H1 (cell line): ENCODE measurements around the gene DNAL4. TPM values are rescaled to one million over a fixed set of nuclear protein-coding genes. Genes with fewer than 3 reads are reported as not detected.

ENCODE experiments used
- CTCF ChIA-PET: fragments of 300-600 bp; sonication (Branson Sonifier 250); formaldehyde crosslinking; loops from one replicate; lab custom pipeline; 2021; ENCODE audit not compliant: partially characterized antibody; lab: Charles Lee
- POLR2A ChIA-PET: fragments of 300-600 bp; sonication (Branson Sonifier 250); formaldehyde crosslinking; loops from one replicate; lab custom pipeline; 2021; ENCODE audit warnings: inconsistent platforms; ENCODE audit not compliant: partially characterized antibody; lab: Charles Lee
- DNase-seq, 2 experiments: peaks; one replicate each; pipeline versions ENCODE4 v3.0.0 to v3.0.0-alpha.2; 2010 to 2022; ENCODE audit warnings: low spot score in 2 of 2, low read depth in 1 of 2, mixed read lengths in 1 of 2
- FAIRE-seq: peaks from 2 replicates; lab custom pipeline; 2011; peaks lifted over from hg19 to GRCh38; lab: Jason Lieb, UNC
- H2AFZ ChIP-seq: 2 replicates; pipeline ENCODE4 v1.8.1; 2012; ENCODE audit warnings: low read length, inconsistent platforms
- H2AK5ac ChIP-seq: 2 replicates; pipeline ENCODE4 v1.6.1; 2013; ENCODE audit warnings: low read depth, low read length
- H2BK120ac ChIP-seq: replicated peaks from 2 replicates; pipeline ENCODE3; 2013; ENCODE audit warnings: low read depth, low read length, inconsistent platforms
- H2BK12ac ChIP-seq: 2 replicates; pipeline ENCODE4 v1.6.1; 2013; ENCODE audit warnings: low read depth, low read length
- H2BK15ac ChIP-seq: 2 replicates; pipeline ENCODE4 v1.6.1; 2013; ENCODE audit warnings: low read length
- H2BK20ac ChIP-seq: 2 replicates; pipeline ENCODE4 v1.6.1; 2013; ENCODE audit warnings: low read length
- H2BK5ac ChIP-seq: 2 replicates; pipeline ENCODE4 v1.6.1; 2013; ENCODE audit warnings: low read depth, low read length
- H3K14ac ChIP-seq: 2 replicates; pipeline ENCODE4 v1.6.1; 2013; ENCODE audit warnings: inconsistent platforms; ENCODE audit not compliant: insufficient read length
- H3K18ac ChIP-seq: 2 replicates; pipeline ENCODE4 v1.6.1; 2013; ENCODE audit warnings: low read length; ENCODE audit errors: extremely low read depth
- H3K23ac ChIP-seq: 2 replicates; pipeline ENCODE4 v1.6.1; 2013; ENCODE audit warnings: inconsistent platforms; ENCODE audit not compliant: insufficient read length
- H3K23me2 ChIP-seq: 2 replicates; pipeline ENCODE4 v1.6.1; 2013; ENCODE audit warnings: low read depth, low read length
- H3K27ac ChIP-seq: 2 replicates; pipeline ENCODE4 v1.6.1; 2011; ENCODE audit warnings: low read depth, low read length, inconsistent platforms
- H3K27me3 ChIP-seq, 4 experiments: replicated peaks in 1 of 4; 1 replicate in 1 of 4; 2 replicates in 3 of 4; pipeline versions ENCODE4 v1.6.1 to v1.8.1; 2011 to 2013; ENCODE audit warnings: low read length in 3 of 4, mild to moderate bottlenecking in 3 of 4, inconsistent platforms in 2 of 4, mixed read lengths in 2 of 4, moderate library complexity in 1 of 4; ENCODE audit not compliant: control insufficient read depth in 3 of 4, insufficient read depth in 3 of 4; ENCODE audit errors: extremely low read depth in 1 of 4
- H3K36me3 ChIP-seq, 4 experiments: 2 replicates each; pipeline versions ENCODE4 v1.6.1 to v1.8.1; 2011 to 2013; ENCODE audit warnings: mild to moderate bottlenecking in 4 of 4, low read length in 3 of 4, moderate library complexity in 2 of 4, control low read depth in 1 of 4, inconsistent platforms in 1 of 4; ENCODE audit not compliant: insufficient read depth in 4 of 4, control insufficient read depth in 2 of 4
- H3K4ac ChIP-seq: replicated peaks from 2 replicates; pipeline ENCODE3; 2013; ENCODE audit warnings: low read length, low read depth, mixed read lengths, inconsistent platforms; ENCODE audit not compliant: insufficient read length
- H3K4me1 ChIP-seq, 4 experiments: replicated peaks in 1 of 4; 1 replicate in 1 of 4; 2 replicates in 3 of 4; pipeline versions ENCODE4 v1.6.1 to v1.8.1; 2011 to 2013; ENCODE audit warnings: low read length in 3 of 4, inconsistent platforms in 2 of 4, mixed read lengths in 1 of 4; ENCODE audit not compliant: insufficient read depth in 4 of 4, control insufficient read depth in 3 of 4
- H3K4me2 ChIP-seq, 2 experiments: 2 replicates each; pipeline versions ENCODE4 v1.6.1 to v1.8.1; 2011 to 2013; ENCODE audit warnings: low read depth in 2 of 2, low read length in 2 of 2, control low read depth in 1 of 2, inconsistent platforms in 1 of 2, mild to moderate bottlenecking in 1 of 2; ENCODE audit not compliant: insufficient read depth in 1 of 2
- H3K4me3 ChIP-seq, 4 experiments: fragments of 200-600, 300-600 bp in 1 of 4; sonication (generic), shearing (Covaris generic), sonication (Bioruptor Twin) in 1 of 4; 2 replicates each; pipeline versions ENCODE4 v1.5.1 to v1.8.1; 2011 to 2016; ENCODE audit warnings: low read length in 4 of 4, low read depth in 3 of 4, control low read depth in 2 of 4, inconsistent platforms in 2 of 4, mild to moderate bottlenecking in 2 of 4, mixed read lengths in 1 of 4, moderate library complexity in 1 of 4; ENCODE audit not compliant: insufficient read depth in 2 of 4; ENCODE audit errors: extremely low read depth in 1 of 4
- H3K56ac ChIP-seq: replicated peaks from 2 replicates; pipeline ENCODE3; 2013; ENCODE audit warnings: low read depth, mild to moderate bottlenecking, mixed read lengths, low read length, inconsistent platforms; ENCODE audit not compliant: insufficient read length
- H3K79me1 ChIP-seq: 2 replicates; pipeline ENCODE4 v1.6.1; 2013; ENCODE audit warnings: low read depth, low read length, control low read depth
- H3K79me2 ChIP-seq, 2 experiments: 2 replicates each; pipeline versions ENCODE4 v1.6.1 to v1.8.1; 2012 to 2013; ENCODE audit warnings: low read length in 2 of 2, mild to moderate bottlenecking in 2 of 2, inconsistent platforms in 1 of 2; ENCODE audit not compliant: insufficient read depth in 2 of 2, control insufficient read depth in 1 of 2
- H3K9ac ChIP-seq, 4 experiments: replicated peaks in 1 of 4; 1 replicate in 1 of 4; 2 replicates in 3 of 4; pipeline versions ENCODE4 v1.6.1 to v1.8.1; 2011 to 2013; ENCODE audit warnings: low read depth in 3 of 4, low read length in 3 of 4, control low read depth in 2 of 4, mild to moderate bottlenecking in 2 of 4, moderate library complexity in 2 of 4, inconsistent platforms in 1 of 4; ENCODE audit errors: extremely low read depth in 1 of 4
- H3K9me3 ChIP-seq, 2 experiments: 2 replicates each; pipeline versions ENCODE4 v1.6.1 to v1.8.1; 2012 to 2013; ENCODE audit warnings: mild to moderate bottlenecking in 2 of 2, moderate library complexity in 2 of 2, control low read depth in 1 of 2, inconsistent platforms in 1 of 2, low read depth in 1 of 2, low read length in 1 of 2, mixed read lengths in 1 of 2; ENCODE audit not compliant: insufficient read depth in 2 of 2
- H4K20me1 ChIP-seq, 2 experiments: replicated peaks in 1 of 2; 2 replicates each; pipeline versions ENCODE3 to v1.8.1; 2011 to 2013; ENCODE audit warnings: inconsistent platforms in 2 of 2, low read length in 2 of 2, mild to moderate bottlenecking in 1 of 2; ENCODE audit not compliant: insufficient read depth in 2 of 2, control insufficient read depth in 1 of 2
- H4K5ac ChIP-seq: 2 replicates; pipeline ENCODE4 v1.6.1; 2013; ENCODE audit warnings: low read length, low read depth, mixed read lengths, inconsistent platforms; ENCODE audit not compliant: insufficient read length
- H4K8ac ChIP-seq: 2 replicates; pipeline ENCODE4 v1.8.0; 2013; ENCODE audit warnings: mild to moderate bottlenecking, moderate library complexity, low read length, inconsistent platforms; ENCODE audit not compliant: insufficient read depth; ENCODE audit errors: extremely low read depth
- H4K91ac ChIP-seq: replicated peaks from 2 replicates; pipeline ENCODE3; 2013; ENCODE audit warnings: low read length, mixed read lengths, inconsistent platforms; ENCODE audit not compliant: insufficient read length
- BACH1 ChIP-seq: IDR thresholded peaks from 2 replicates; pipeline ENCODE4 v1.6.1; 2012; ENCODE audit warnings: low read length, improper control_type of control experiment
- CEBPB ChIP-seq: IDR thresholded peaks from 2 replicates; pipeline ENCODE4 v1.6.1; 2012; ENCODE audit warnings: low read depth, low read length
- CREB1 ChIP-seq: IDR thresholded peaks from 2 replicates; pipeline ENCODE4 v1.6.1; 2012; ENCODE audit warnings: inconsistent platforms
- EGR1 ChIP-seq: IDR thresholded peaks from 2 replicates; pipeline ENCODE4 v1.6.1; 2011; ENCODE audit warnings: low read depth, low read length, borderline replicate concordance
- EZH2 ChIP-seq: fragments of 200-600 bp; sonication (generic); IDR thresholded peaks from 2 replicates; pipeline ENCODE4 v1.7.1; 2012; ENCODE audit warnings: low read depth, mild to moderate bottlenecking, moderate library complexity, low read length, inconsistent platforms; ENCODE audit not compliant: severe bottlenecking
- JUN ChIP-seq: IDR thresholded peaks from 2 replicates; pipeline ENCODE4 v1.6.1; 2011; ENCODE audit warnings: low read depth, mild to moderate bottlenecking, improper control_type of control experiment, low read length
- KDM5A ChIP-seq: fragments of 200-600 bp; IDR thresholded peaks from 2 replicates; pipeline ENCODE4 v1.7.1; 2012; ENCODE audit warnings: mild to moderate bottlenecking, low read length, inconsistent platforms, mixed read lengths
- SP2 ChIP-seq: IDR thresholded peaks from 2 replicates; pipeline ENCODE4 v1.6.1; 2012; ENCODE audit warnings: mild to moderate bottlenecking, low read length, inconsistent platforms
- TAF1 ChIP-seq: IDR thresholded peaks from 2 replicates; pipeline ENCODE4 v1.6.1; 2011; ENCODE audit warnings: mild to moderate bottlenecking, low read depth, low read length
- TAF7 ChIP-seq: optimal IDR thresholded peaks from 2 replicates; pipeline ENCODE3; 2011; ENCODE audit warnings: low read depth, mild to moderate bottlenecking, inconsistent platforms, low read length, moderate library complexity, borderline replicate concordance
- YY1 ChIP-seq: IDR thresholded peaks from 2 replicates; pipeline ENCODE4 v1.6.1; 2011; ENCODE audit warnings: low read depth, mild to moderate bottlenecking, low read length
- WGBS, 2 experiments: shearing (Covaris generic) in 1 of 2; methylation state at CpG; one replicate each; pipeline versions ENCODE4 v1.1.6 to v1.1.7; 2013 to 2015; ENCODE audit warnings: low lambda C conversion rate in 2 of 2, mixed read lengths in 2 of 2, inconsistent platforms in 1 of 2, low coverage in 1 of 2, missing lambda C conversion rate in 1 of 2; ENCODE audit not compliant: insufficient replicate concordance in 2 of 2, insufficient coverage in 1 of 2, insufficient read length in 1 of 2; ENCODE audit errors: extremely low coverage in 1 of 2, missing lambda C conversion rate in 1 of 2; 5-methylcytosine and 5-hydroxymethylcytosine counted together
- polyA plus RNA-seq, 7 experiments: library from polyadenylated mRNA; depleted of rRNA in 3 of 7; stranded (reverse) in 5 of 7; unstranded in 2 of 7; fragments of >200 nt in 5 of 7; fragments of 200-250 nt in 2 of 7; gene quantifications; 1 replicate in 5 of 7; 2 replicates in 1 of 7; 4 replicates in 1 of 7; pipeline versions ENCODE4 v1.2.1 to v1.2.3, GENCODE V29; 2011 to 2013; ENCODE audit warnings: missing spikeins in 2 of 7, mixed read lengths in 2 of 7
- total RNA-seq: library from RNA; stranded (reverse); fragmentation: NEBNext Ultra II Directional; extraction: Animal tissue kit (Norgen Biotek cat#: 25700); gene quantifications from 2 replicates; pipeline ENCODE4 v1.2.1, GENCODE V29; 2021

The DNAL4 gene
- total and polyA plus RNA-seq, 2 of the 8 experiments (the other 6 are each of a cell fraction or from before 2014, with no cell fraction given) = 8.8 to 14.0 TPM

DNA sequence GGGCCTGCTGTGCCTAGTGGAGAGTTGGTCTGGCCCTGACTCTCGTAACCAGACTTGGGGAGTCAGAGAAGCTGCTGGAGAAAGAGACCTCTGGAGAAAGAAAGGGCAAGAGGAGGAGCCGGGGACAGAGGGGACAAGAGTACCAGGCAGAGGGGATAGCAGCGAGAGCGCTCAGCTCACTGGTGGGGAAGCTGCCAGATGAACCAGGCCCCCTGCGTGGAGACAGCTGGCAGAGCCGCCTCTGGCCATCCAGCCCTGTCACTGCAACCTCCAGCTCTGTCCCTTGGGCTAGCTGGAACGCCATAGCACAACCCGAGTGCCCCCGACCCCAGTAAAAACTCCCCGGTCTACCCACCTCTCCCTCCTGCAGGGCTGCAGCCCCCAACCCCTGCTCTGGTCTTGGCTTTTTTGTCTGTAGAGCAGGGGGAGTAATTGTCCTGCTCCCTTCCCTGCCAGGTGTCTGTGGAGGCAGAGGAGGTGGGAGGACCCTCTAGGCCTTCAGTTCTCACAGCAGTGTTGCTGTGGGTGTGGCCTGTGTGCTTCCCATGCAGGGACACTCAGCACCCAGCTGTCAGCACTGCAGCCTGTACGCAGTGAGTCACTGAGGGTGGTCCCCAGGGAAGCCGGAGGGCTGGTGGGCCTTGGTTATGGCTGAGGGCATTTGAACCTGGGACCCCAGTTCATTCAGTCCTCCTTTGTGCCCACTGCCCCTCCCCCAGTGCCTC, 33.3 kb downstream of the DNAL4 start:
- H2BK12ac ChIP-seq = no peak overlapping the region
- H2BK5ac ChIP-seq = no peak overlapping the region
- H3K56ac ChIP-seq = no peak overlapping the region
- no peaks in the 10 kb centered on the region for H3K79me2 ChIP-seq
- H3K18ac ChIP-seq = no peak overlapping the region
- H3K4me3 ChIP-seq = no peak overlapping the region
- no peaks in the 10 kb centered on the region for H3K79me1 ChIP-seq
- H3K4ac ChIP-seq = no peak overlapping the region
- H2BK20ac ChIP-seq = no peak overlapping the region
- no peak overlapping the region for H4K5ac ChIP-seq
- H3K27ac ChIP-seq = no peak overlapping the region
- H3K4me1 ChIP-seq = peaks cover 0 to 4% (median 1%) of the 10 kb centered on the region in 4 experiments; a peak in 1 of 7 replicates
- no peaks in the 10 kb centered on the region for H3K9me3 ChIP-seq
- peaks cover 0 to 6% (median 4%) of the 10 kb centered on the region in 4 experiments; a peak in 4 of 7 replicates for H3K27me3 ChIP-seq
- H2BK120ac ChIP-seq = no peak overlapping the region
- H3K23ac ChIP-seq = no peak overlapping the region
- H2AFZ ChIP-seq = no peak overlapping the region
- H4K8ac ChIP-seq = 0 out of 2 replicates have a peak overlapping the region, but pooled peaks have one; percentile 5
- ChIA-PET CTCF (interaction anchor here (1.4 to 13.8 kb wide), 3 partner anchors 9 to 109 kb away, joined by 5 to 124 read pairs (median 44); no protein-coding TSS in a partner anchor), POLR2A (interaction anchor here (1.5 kb wide), 1 partner anchor 20 kb away, joined by 5 read pairs; no protein-coding TSS in a partner anchor)
- no peak overlapping the region for H2BK15ac ChIP-seq
- H3K23me2 ChIP-seq = peaks cover 9% of the 10 kb centered on the region; the same call in 1 of the 2 replicates
- no peak overlapping the region for H3K9ac ChIP-seq
- H3K14ac ChIP-seq = no peak overlapping the region
- H2AK5ac ChIP-seq = 0 out of 2 replicates have a peak overlapping the region, but pooled peaks have one; percentile 24
- H4K91ac ChIP-seq = no peak overlapping the region
- H3K4me2 ChIP-seq = no peak overlapping the region
- DNase-seq = no peak
- WGBS, 2 experiments = 82% methylated on average over 12 of the region's 12 CpGs; no CpG with 5 or more reads in 1 of the 2 experiments
- no peak for FAIRE-seq
- H4K20me1 ChIP-seq = peaks cover 0 to 7% of the 10 kb centered on the region in 2 experiments
- H3K36me3 ChIP-seq = no peaks in the 10 kb centered on the region
- no peak for TF ChIP-seq EGR1
- no peak for TF ChIP-seq BACH1
- TF ChIP-seq CREB1 = no peak
- TF ChIP-seq CEBPB = no peak
- TF ChIP-seq TAF1 = no peak
- TF ChIP-seq TAF7 = no peak
- no peak for TF ChIP-seq SP2
- TF ChIP-seq YY1 = no peak
- TF ChIP-seq KDM5A = no peak
- TF ChIP-seq EZH2 = no peak
- no peak for TF ChIP-seq JUN
